GM12891 (cell line): Measurements from ENCODE around the gene SMNDC1.
"Not testable (repeated sequence)": the region's sequence is repeated elsewhere in the genome, so short reads cannot be mapped to it uniquely, and the experiment has no call there.

Source experiments
- DNase-seq: peaks from one replicate; pipeline ENCODE4 v3.0.0; 2011; ENCODE audit warnings: low spot score; ENCODE audit not compliant: insufficient read length
- FAIRE-seq: peaks from 2 replicates; lab custom pipeline; 2011; peaks lifted over from hg19 to GRCh38; lab: Jason Lieb, UNC
- PAX5 ChIP-seq: IDR thresholded peaks from 2 replicates; pipeline ENCODE4 v1.6.1; 2011; ENCODE audit warnings: low read length, moderate library complexity, mild to moderate bottlenecking; ENCODE audit not compliant: insufficient read depth, severe bottlenecking
- POLR2A ChIP-seq: IDR thresholded peaks from 2 replicates; pipeline ENCODE4 v1.6.1; 2011; ENCODE audit warnings: low read depth, low read length, control low read depth
- POLR2AphosphoS5 ChIP-seq: IDR thresholded peaks from 2 replicates; pipeline ENCODE4 v1.6.1; 2011; ENCODE audit warnings: low read depth, low read length, control low read depth
- POU2F2 ChIP-seq: IDR thresholded peaks from 2 replicates; pipeline ENCODE4 v1.6.1; 2011; ENCODE audit warnings: low read depth, mild to moderate bottlenecking, control low read depth, low read length, moderate library complexity
- SPI1 ChIP-seq: IDR thresholded peaks from 2 replicates; pipeline ENCODE4 v1.6.1; 2011; ENCODE audit warnings: low read depth, low read length, control low read depth
- TAF1 ChIP-seq: IDR thresholded peaks from 2 replicates; pipeline ENCODE4 v1.6.1; 2011; ENCODE audit warnings: low read depth, low read length, control low read depth

Gene SMNDC1

DNA sequence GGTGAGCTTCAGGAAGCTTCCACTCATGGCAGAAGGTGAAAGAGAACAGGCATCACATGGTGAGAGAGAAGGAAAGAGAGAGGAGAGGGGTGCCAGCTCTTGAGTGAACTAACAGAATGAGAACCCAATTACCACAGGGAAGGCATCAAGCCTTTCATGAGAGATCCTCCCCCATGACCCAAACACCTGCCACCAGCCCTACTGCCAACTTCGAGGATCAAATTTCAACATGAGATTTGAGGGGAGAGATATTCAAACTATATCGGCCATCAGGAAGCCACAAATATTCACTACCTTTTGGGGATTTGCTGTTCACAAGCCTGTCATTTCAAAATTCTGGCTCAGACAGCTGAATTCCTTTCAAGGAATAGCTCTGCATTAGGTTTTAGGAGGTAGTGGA lies 39.9 kb upstream of the SMNDC1 start:
- TF ChIP-seq TAF1, result no peak
- TF ChIP-seq POLR2A, result no peak
- TF ChIP-seq PAX5, result no peak
- no peak for TF ChIP-seq POU2F2
- no peak for TF ChIP-seq SPI1
- FAIRE-seq, result no peak
- DNase-seq, result no peak

DNA sequence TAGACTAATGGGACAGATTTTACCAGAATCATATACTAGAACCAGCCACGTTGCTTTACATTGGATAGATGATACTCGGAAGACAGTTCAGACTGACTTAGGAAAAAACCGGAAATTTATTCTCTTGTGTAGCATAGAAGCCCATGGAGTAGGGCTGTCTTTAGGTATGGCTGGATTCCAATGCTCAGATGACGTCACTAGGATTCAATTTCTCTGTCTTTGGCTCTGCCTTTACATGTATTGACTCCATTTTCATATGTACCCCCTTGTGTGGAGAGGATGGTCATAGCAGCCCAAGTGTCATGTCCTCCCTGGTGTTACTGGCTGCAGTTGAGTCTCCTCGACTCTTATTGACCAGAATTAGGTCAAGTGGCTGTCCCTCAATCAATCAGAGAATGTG lies 39.2 kb upstream of the SMNDC1 start:
- DNase-seq, result no peak
- peak; percentile 9 for FAIRE-seq
- TF ChIP-seq TAF1 (no peak), POLR2A (no peak), SPI1 (no peak), POLR2AphosphoS5 (no peak)

DNA sequence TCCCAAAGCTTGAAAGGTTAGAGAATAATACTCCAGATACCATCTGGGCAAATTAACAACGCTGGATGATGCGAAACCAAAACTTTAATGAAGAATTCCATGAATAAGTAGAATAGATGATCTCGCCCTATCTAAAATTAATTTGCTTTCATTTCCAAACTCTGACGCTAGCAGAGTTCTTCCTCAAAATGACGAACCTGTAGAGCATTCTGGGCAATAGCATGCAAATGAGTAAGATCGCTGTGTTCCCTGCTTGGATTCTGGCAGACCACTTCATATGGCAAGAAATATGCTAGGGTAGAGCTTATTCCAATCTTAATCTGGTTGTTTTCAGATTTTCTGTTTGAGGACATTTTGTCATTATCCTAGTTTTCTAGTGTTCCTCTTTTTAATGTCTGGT lies 36.1 kb upstream of the SMNDC1 start:
- DNase-seq (no peak), FAIRE-seq (no peak)
- no peak for TF ChIP-seq SPI1
- TF ChIP-seq POLR2A, result no peak
- no peak for TF ChIP-seq TAF1
- TF ChIP-seq POLR2AphosphoS5, result no peak
- TF ChIP-seq POU2F2, result no peak
- no peak for TF ChIP-seq PAX5

DNA sequence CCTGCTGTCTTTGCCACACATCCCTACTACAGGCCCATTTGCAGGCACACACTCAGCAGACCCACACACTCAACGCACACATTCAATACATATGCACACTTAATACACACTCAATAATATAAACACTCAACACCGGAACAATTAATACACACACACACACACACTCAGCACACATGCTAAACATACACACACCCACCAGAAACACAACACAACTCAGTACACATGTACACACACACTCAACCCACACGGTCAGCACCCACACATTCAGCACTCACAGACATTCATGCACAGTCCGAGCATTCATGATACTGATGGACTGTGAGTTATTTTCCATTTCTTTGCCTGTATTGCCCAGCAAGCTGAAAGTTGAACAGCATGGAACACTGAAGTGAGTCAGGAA lies 35.4 kb upstream of the SMNDC1 start:
- FAIRE-seq (no peak), DNase-seq (no peak)
- TF ChIP-seq POU2F2 (no peak), POLR2A (no peak), TAF1 (no peak), POLR2AphosphoS5 (no peak), PAX5 (no peak), SPI1 (no peak)

DNA sequence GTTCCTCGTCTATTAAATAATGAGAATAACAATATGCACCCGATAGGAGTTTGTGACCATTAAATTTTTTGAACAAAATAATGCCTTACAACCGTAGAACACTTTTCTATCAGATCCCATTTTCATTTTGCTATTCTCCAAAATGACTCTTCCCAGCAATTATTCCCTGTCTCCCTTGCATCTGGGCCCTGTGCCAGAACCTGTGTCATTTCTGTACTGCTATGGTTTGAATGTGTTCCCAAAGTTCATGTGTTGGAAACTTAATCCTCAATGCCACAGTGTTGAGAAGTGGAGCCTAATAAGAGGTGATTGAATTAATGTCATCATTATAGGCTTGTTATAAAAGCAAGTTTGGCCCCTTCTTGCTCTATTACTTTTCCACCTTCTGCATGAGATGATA lies 33.2 kb upstream of the SMNDC1 start:
- TF ChIP-seq PAX5, result no peak
- no peak for TF ChIP-seq TAF1
- no peak for TF ChIP-seq SPI1
- no peak for TF ChIP-seq POU2F2
- no peak for TF ChIP-seq POLR2A
- TF ChIP-seq POLR2AphosphoS5, result no peak
- DNase-seq (no peak), FAIRE-seq (no peak)

DNA sequence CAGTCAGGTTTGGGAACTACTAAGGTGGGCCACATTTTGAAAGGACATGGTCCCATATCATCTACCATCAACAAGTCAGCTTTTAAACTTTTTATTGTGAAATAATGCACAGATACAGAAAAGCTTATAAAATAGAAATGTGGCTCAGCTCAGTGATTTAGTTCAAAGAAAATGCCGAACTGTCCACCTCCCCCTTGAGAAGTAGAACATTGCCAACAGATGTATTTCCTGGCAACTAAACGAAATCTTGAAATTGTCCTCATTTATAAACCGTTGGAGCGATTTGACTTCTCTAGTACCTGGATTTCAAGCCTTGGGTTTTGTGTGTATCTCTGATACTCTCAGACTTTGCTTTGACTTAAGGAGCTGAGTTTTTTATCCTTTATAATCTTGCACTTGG lies 32.7 kb upstream of the SMNDC1 start:
- FAIRE-seq, result no peak
- DNase-seq, result no peak
- TF ChIP-seq POLR2A (no peak), POLR2AphosphoS5 (no peak), PAX5 (no peak), POU2F2 (no peak), TAF1 (no peak), SPI1 (no peak)

DNA sequence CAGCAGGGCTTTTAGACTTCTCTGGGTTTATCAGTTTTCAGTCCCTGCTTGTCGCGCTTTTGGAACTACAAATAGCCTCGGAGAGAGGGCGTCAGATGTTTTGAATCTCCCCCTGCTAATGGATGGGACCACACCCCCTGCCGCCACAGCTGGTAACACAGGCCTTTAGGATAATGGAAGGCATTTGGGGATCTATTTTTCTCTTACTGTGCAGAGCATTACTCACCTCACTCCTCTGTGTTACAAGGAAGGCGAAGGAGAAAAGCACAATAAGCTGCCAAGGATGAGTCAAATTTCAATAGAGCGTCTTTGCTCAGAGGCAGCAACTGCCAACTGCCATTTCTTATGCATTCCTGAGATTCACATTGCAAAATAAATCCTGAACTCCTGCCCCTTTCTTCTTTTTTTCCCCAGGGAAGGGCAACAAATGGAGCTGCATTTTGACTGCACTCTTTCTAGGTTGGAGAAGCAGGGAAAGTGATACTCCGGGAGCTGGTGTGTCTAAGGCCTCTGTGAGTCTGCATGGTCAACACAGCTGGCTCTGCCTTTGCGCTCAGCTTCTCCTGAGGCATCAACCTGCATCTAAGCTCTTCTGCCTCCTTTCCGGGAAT lies 31.5 kb upstream of the SMNDC1 start:
- FAIRE-seq (no peak), DNase-seq (no peak)
- TF ChIP-seq PAX5, result no peak
- no peak for TF ChIP-seq POLR2A
- no peak for TF ChIP-seq POLR2AphosphoS5
- TF ChIP-seq SPI1, result no peak
- no peak for TF ChIP-seq TAF1
- no peak for TF ChIP-seq POU2F2

DNA sequence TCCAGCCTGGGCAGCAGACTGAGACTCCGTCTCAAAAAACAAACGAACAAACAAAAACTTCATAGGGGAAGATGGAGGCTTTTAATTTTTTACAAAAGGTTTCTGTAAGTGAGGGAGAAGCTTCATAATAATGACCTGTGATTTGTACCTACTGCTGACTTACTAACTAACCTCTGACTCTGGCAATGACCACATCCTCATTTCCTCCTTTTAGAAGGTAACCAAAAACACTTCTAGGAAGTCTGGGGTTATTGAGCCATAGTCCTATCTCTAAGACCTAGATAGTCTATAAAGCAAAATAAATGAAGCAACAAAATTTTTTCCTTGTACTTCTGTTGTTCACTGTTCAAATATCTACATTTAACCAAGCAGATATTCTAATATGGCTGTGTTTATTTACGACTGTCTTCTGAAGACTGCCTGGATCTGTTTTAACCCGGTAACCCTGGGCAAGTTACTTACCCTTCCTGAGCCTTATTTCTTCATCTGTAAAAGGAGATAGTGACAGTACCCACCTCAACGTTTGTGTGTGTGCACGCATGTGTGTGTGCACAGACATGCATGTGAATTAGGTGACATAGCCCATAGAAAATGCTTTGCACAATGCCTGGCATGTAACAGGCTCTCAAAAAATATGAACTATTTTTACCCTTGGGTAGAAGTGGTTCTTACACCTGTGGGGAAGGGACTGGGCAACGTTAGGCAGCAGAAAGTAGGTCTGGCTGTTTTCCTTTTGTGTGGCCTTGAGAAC lies 30.8 kb upstream of the SMNDC1 start:
- DNase-seq (no peak), FAIRE-seq (no peak)
- no peak for TF ChIP-seq POLR2A
- no peak for TF ChIP-seq POLR2AphosphoS5
- peak; percentile 64 for TF ChIP-seq SPI1

DNA sequence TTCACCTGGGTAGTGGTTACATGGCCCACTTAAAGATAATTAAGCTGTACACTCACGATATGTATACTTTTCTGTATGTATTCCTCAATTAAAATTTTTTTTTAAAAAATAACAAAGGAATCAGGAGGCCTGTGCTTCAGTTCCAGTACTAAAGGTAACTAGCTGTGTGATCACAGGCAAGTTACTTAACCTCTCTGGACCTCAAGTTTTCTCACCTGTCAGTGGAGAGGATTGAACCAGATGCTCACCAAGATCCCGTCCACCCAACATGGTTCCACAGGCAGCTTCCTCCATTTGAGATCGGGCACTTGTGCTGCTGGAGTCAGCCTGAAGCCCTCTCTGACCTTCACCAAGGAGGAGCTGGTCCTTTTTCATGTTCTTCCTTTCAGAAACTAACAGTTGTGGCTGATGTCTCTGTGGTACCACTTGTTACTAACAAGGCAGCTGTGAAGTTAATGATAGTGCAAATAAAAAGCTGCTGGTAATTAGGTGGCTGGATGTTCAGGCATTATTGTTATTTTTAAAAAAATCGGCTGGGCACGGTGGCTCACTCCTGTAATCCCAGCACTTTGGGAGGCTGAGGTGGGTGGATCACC lies 29.4 kb upstream of the SMNDC1 start:
- FAIRE-seq (no peak), DNase-seq (no peak)
- TF ChIP-seq POLR2A (no peak), POLR2AphosphoS5 (no peak), TAF1 (no peak), PAX5 (no peak), SPI1 (no peak), POU2F2 (no peak)

DNA sequence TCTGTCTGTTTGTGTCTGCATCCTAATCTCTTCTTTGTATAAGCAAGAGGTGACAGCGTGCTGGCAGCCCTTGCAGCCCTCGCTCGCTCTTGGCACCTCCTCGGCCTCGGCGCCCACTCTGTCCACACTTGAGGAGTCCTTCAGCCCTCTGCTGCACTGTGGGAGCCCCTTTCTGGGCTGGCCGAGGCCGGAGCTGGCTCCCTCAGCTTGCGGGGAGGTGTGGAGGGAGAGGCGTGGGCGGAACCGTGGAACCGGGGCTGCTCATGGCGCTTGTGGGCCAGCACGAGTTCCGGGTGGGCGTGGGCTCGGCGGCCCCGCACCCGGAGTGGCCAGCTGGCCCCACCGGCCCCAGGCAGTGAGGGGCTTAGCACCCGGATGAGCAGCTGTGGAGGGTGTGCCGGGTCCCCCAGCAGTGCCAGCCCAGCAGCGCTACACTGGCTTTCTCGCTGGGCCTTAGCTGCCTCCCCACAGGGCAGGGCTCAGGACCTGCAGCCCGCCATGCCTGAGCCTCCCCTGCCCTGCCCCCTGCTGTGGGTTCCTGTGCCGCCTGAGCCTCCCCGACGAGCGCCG lies 26.6 kb upstream of the SMNDC1 start:
- DNase-seq, FAIRE-seq: not testable (repeated sequence)
